H9 (cell line): ENCODE data around the gene PRRX2. TPM values are rescaled to one million over a fixed set of nuclear protein-coding genes. Genes with fewer than 3 reads are reported as not detected.

Source experiments
- DNase-seq: peaks from one replicate; pipeline ENCODE4 v3.0.0-alpha.2; 2017
- H2AFZ ChIP-seq: one replicate; pipeline ENCODE4 v1.6.1; 2013; ENCODE audit warnings: mild to moderate bottlenecking, low read length, control low read depth, moderate library complexity
- H2AK5ac ChIP-seq: 2 replicates; pipeline ENCODE4 v1.6.1; 2013; ENCODE audit warnings: low read length, control low read depth, mixed read lengths; ENCODE audit not compliant: insufficient read length
- H2BK120ac ChIP-seq: one replicate; pipeline ENCODE4 v1.6.1; 2013; ENCODE audit warnings: low read depth, mild to moderate bottlenecking, low read length, control low read depth, inconsistent platforms; ENCODE audit not compliant: poor library complexity, severe bottlenecking
- H2BK12ac ChIP-seq: 2 replicates; pipeline ENCODE4 v1.6.1; 2013; ENCODE audit warnings: low read length, control low read depth, mixed read lengths, low read depth; ENCODE audit not compliant: insufficient read length
- H2BK15ac ChIP-seq: 2 replicates; pipeline ENCODE4 v1.6.1; 2013; ENCODE audit warnings: low read depth, low read length, control low read depth
- H2BK20ac ChIP-seq: one replicate; pipeline ENCODE4 v1.6.1; 2013; ENCODE audit warnings: low read depth, mild to moderate bottlenecking, low read length, control low read depth, inconsistent platforms; ENCODE audit not compliant: poor library complexity, severe bottlenecking
- H2BK5ac ChIP-seq: 2 replicates; pipeline ENCODE4 v1.6.1; 2013; ENCODE audit warnings: low read length, control low read depth, mixed read lengths; ENCODE audit not compliant: insufficient read length
- H3K14ac ChIP-seq: 2 replicates; pipeline ENCODE4 v1.6.1; 2013; ENCODE audit warnings: low read length, control low read depth; ENCODE audit not compliant: insufficient read depth
- H3K18ac ChIP-seq: 2 replicates; pipeline ENCODE4 v1.6.1; 2013; ENCODE audit warnings: low read depth, mild to moderate bottlenecking, mixed read lengths, low read length, control low read depth; ENCODE audit not compliant: insufficient read length
- H3K23ac ChIP-seq: 2 replicates; pipeline ENCODE4 v1.6.1; 2013; ENCODE audit warnings: low read length, control low read depth, mixed read lengths, low read depth; ENCODE audit not compliant: insufficient read length
- H3K23me2 ChIP-seq: 2 replicates; pipeline ENCODE4 v1.6.1; 2013; ENCODE audit warnings: low read depth, mild to moderate bottlenecking, mixed read lengths, low read length, control low read depth; ENCODE audit not compliant: insufficient read length, poor library complexity, severe bottlenecking
- H3K27ac ChIP-seq: 2 replicates; pipeline ENCODE4 v1.5.1; 2013; ENCODE audit warnings: low read length, control low read depth, mixed read lengths, low read depth; ENCODE audit not compliant: insufficient read length
- H3K27me3 ChIP-seq: 2 replicates; pipeline ENCODE4 v1.6.1; 2013; ENCODE audit warnings: low read length, control low read depth, inconsistent platforms; ENCODE audit not compliant: insufficient read depth
- H3K4ac ChIP-seq: 2 replicates; pipeline ENCODE4 v1.6.1; 2013; ENCODE audit warnings: low read depth, mild to moderate bottlenecking, control low read depth, inconsistent platforms, low read length, moderate library complexity
- H3K4me1 ChIP-seq: 2 replicates; pipeline ENCODE4 v1.6.1; 2013; ENCODE audit warnings: low read length, control low read depth, inconsistent platforms; ENCODE audit not compliant: insufficient read depth
- H3K4me2 ChIP-seq: 2 replicates; pipeline ENCODE4 v1.6.1; 2013; ENCODE audit warnings: low read length, control low read depth, mixed read lengths; ENCODE audit not compliant: insufficient read length, insufficient read depth
- H3K56ac ChIP-seq: 2 replicates; pipeline ENCODE4 v1.6.1; 2013; ENCODE audit warnings: low read depth, mild to moderate bottlenecking, mixed read lengths, low read length, control low read depth; ENCODE audit not compliant: insufficient read length
- H3K79me1 ChIP-seq: 2 replicates; pipeline ENCODE4 v1.6.1; 2013; ENCODE audit warnings: low read depth, mild to moderate bottlenecking, moderate library complexity, low read length, control low read depth, inconsistent platforms; ENCODE audit not compliant: insufficient read depth, poor library complexity, severe bottlenecking
- H3K79me2 ChIP-seq: 2 replicates; pipeline ENCODE4 v1.6.1; 2013; ENCODE audit warnings: low read length, control low read depth, inconsistent platforms; ENCODE audit not compliant: insufficient read depth
- H3K9ac ChIP-seq: 2 replicates; pipeline ENCODE4 v1.6.1; 2013; ENCODE audit warnings: low read length, control low read depth, mixed read lengths; ENCODE audit not compliant: insufficient read length; ENCODE audit errors: extremely low read depth
- H3K9me3 ChIP-seq: one replicate; pipeline ENCODE4 v1.6.1; 2013; ENCODE audit warnings: low read depth, low read length, inconsistent platforms; ENCODE audit not compliant: control insufficient read depth
- H3T11ph ChIP-seq: one replicate; pipeline ENCODE4 v1.6.1; 2013; ENCODE audit warnings: mild to moderate bottlenecking, low read length, control low read depth, inconsistent platforms
- H4K20me1 ChIP-seq: one replicate; pipeline ENCODE4 v1.6.1; 2013; ENCODE audit not compliant: control insufficient read depth, insufficient read length, insufficient read depth
- H4K5ac ChIP-seq: 2 replicates; pipeline ENCODE4 v1.6.1; 2013; ENCODE audit warnings: low read depth, mild to moderate bottlenecking, mixed read lengths, low read length, control low read depth; ENCODE audit not compliant: insufficient read length
- H4K8ac ChIP-seq: replicated peaks from 2 replicates; pipeline ENCODE4 v1.6.1; 2013; ENCODE audit warnings: low read length, control low read depth, mixed read lengths, low read depth; ENCODE audit not compliant: insufficient read length
- H4K91ac ChIP-seq: 2 replicates; pipeline ENCODE4 v1.6.1; 2013; ENCODE audit warnings: low read depth, mild to moderate bottlenecking, moderate library complexity, mixed read lengths, low read length, control low read depth; ENCODE audit not compliant: insufficient read length
- H3K27ac Mint-ChIP-seq, 3 experiments: 2 replicates in 2 of 3; 3 replicates in 1 of 3; pipeline ENCODE4 v1.8.0; 2020 to 2021; ENCODE audit warnings: mixed read lengths in 3 of 3, mild to moderate bottlenecking in 1 of 3, moderate library complexity in 1 of 3
- H3K27me3 Mint-ChIP-seq: 2 replicates; pipeline ENCODE4 v1.8.0; 2021; ENCODE audit warnings: low read depth, mild to moderate bottlenecking, moderate library complexity, mixed read lengths
- H3K36me3 Mint-ChIP-seq, 3 experiments: 2 replicates in 2 of 3; 3 replicates in 1 of 3; pipeline ENCODE4 v1.8.0; 2020 to 2021; ENCODE audit warnings: low read depth in 3 of 3, mixed read lengths in 3 of 3; ENCODE audit not compliant: insufficient read depth in 1 of 3
- H3K4me1 Mint-ChIP-seq, 2 experiments: 2 replicates each; pipeline ENCODE4 v1.8.0; 2020; ENCODE audit warnings: mixed read lengths in 2 of 2
- H3K4me3 Mint-ChIP-seq, 2 experiments: 2 replicates in 1 of 2; 3 replicates in 1 of 2; pipeline ENCODE4 v1.8.0; 2020 to 2021; ENCODE audit warnings: mild to moderate bottlenecking in 2 of 2, mixed read lengths in 2 of 2, moderate library complexity in 1 of 2
- H3K9me3 Mint-ChIP-seq, 2 experiments: 2 replicates in 1 of 2; 3 replicates in 1 of 2; pipeline ENCODE4 v1.8.0; 2020; ENCODE audit warnings: mild to moderate bottlenecking in 2 of 2, mixed read lengths in 2 of 2, moderate library complexity in 1 of 2
- WGBS: extraction: QIAGEN DNeasy Blood & Tissue Kit; methylation state at CpG from one replicate; pipeline ENCODE4 v1.1.7; 2013; ENCODE audit warnings: missing lambda C conversion rate, low lambda C conversion rate, mixed read lengths; ENCODE audit not compliant: insufficient read length; ENCODE audit errors: extremely low coverage; 5-methylcytosine and 5-hydroxymethylcytosine counted together
- total RNA-seq: library from RNA; stranded (reverse); gene quantifications from 2 replicates; pipeline ENCODE4 v1.2.1, GENCODE V29; 2021
- TF ChIP-seq, protein P1 (sequence below): fragments of 200-600 bp; sonication (generic); conservative IDR thresholded peaks from 3 replicates; pipeline ENCODE4 v1.8.0; 2021; ENCODE audit warnings: antibody characterized with exemption, mild to moderate bottlenecking

PRRX2 gene
- total RNA-seq, 1 experiment from 2014 or later = 3.9 TPM

DNA sequence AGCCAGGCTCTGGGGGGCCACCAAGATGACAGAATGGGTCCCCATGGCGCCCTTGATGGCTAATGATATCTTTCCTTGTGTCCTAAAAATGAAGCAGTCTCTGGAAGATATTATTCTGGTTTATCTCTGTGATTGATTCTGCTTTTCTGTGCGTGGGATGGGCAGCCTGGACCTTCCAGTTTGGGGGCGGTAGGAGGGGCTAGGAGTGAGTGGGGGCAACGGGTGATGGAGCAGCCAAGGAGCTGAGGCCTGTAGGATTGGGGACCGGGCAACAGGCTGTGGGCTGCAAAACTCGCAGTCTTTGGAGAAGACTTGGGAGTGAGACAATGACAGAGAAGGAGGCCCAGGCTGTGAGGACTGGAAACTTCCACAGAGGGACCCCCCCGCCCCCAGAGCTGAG lies 8.8 kb downstream of the PRRX2 start:
- H3K79me2 ChIP-seq = no peaks in the 10 kb centered on the region
- H3K23ac ChIP-seq = no peak overlapping the region

More for the DNA sequence above, 8.8 kb downstream of the PRRX2 start:
- H3K9me3 ChIP-seq = no peaks in the 10 kb centered on the region
- no peak overlapping the region for H2AK5ac ChIP-seq
- H3K27ac ChIP-seq = no peak overlapping the region
- Mint-ChIP-seq H3K4me1 (peaks cover 17 to 25% of the 10 kb centered on the region in 2 experiments), H3K9me3 (no peaks in the 10 kb centered on the region), H3K27me3 (peaks cover 8% of the 10 kb centered on the region), H3K36me3 (no peaks in the 10 kb centered on the region), H3K4me3 (no peak overlapping the region), H3K27ac (no peak overlapping the region)
- H4K5ac ChIP-seq = no peak overlapping the region
- no peak overlapping the region for H2BK120ac ChIP-seq
- no peak overlapping the region for H3T11ph ChIP-seq
- H2BK15ac ChIP-seq = no peak overlapping the region
- no peak overlapping the region for H3K4ac ChIP-seq
- no peaks in the 10 kb centered on the region for H3K79me1 ChIP-seq
- no peaks in the 10 kb centered on the region for H3K27me3 ChIP-seq
- H3K14ac ChIP-seq = no peak overlapping the region; the same call in 1 of the 2 replicates
- H2AFZ ChIP-seq = no peak overlapping the region
- no peak overlapping the region for H3K56ac ChIP-seq
- no peaks in the 10 kb centered on the region for H3K23me2 ChIP-seq
- no peak overlapping the region for H3K9ac ChIP-seq
- no peak overlapping the region for H4K8ac ChIP-seq
- DNase-seq = no peak
- H3K18ac ChIP-seq = no peak overlapping the region
- no peak overlapping the region for H2BK12ac ChIP-seq
- TF ChIP-seq, protein P1, sequence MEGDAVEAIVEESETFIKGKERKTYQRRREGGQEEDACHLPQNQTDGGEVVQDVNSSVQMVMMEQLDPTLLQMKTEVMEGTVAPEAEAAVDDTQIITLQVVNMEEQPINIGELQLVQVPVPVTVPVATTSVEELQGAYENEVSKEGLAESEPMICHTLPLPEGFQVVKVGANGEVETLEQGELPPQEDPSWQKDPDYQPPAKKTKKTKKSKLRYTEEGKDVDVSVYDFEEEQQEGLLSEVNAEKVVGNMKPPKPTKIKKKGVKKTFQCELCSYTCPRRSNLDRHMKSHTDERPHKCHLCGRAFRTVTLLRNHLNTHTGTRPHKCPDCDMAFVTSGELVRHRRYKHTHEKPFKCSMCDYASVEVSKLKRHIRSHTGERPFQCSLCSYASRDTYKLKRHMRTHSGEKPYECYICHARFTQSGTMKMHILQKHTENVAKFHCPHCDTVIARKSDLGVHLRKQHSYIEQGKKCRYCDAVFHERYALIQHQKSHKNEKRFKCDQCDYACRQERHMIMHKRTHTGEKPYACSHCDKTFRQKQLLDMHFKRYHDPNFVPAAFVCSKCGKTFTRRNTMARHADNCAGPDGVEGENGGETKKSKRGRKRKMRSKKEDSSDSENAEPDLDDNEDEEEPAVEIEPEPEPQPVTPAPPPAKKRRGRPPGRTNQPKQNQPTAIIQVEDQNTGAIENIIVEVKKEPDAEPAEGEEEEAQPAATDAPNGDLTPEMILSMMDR = no peak
- H3K4me1 ChIP-seq = no peaks in the 10 kb centered on the region; the same call in 1 of the 2 replicates
- no peak overlapping the region for H3K4me2 ChIP-seq
- no peak overlapping the region for H2BK5ac ChIP-seq
- no peaks in the 10 kb centered on the region for H4K20me1 ChIP-seq
- H2BK20ac ChIP-seq = no peak overlapping the region
- H4K91ac ChIP-seq = no peak overlapping the region
- no CpG with 5 or more reads among the region's 7 CpGs for WGBS
